Measurements from ENCODE around the gene CNDP2. TPM values are rescaled to one million over a fixed set of nuclear protein-coding genes. Genes with fewer than 3 reads are reported as not detected.

The CNDP2 gene
- total RNA-seq, 1 donor from 2014 or later = 52.5 TPM

DNA sequence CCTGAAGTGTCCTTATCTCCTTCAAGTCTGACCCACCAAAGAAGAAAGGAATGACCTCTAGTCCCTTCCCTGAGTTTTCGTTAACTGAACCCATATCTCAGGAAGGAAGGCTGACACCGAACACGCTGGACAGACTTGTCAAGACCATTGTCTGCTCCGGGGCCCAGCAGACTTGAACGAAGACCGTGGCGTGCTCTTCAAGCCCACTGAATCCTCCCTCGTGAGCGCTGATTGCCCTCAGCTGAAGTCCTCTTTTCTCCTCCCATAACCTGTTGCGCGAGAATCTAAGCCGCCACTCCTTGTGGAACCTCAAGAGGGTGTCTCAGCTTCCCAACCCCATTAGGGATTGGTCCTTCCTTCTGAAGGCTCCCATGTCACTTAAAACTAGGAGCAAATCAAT, 37.5 kb downstream of the CNDP2 start:
- H3K4me3 ChIP-seq = no peak overlapping the region
- no peak overlapping the region for H3K27ac ChIP-seq
- intact Hi-C loops (cut with DNase I) = no loop called here
- TF ChIP-seq POLR2AphosphoS5 (IDR thresholded peaks at IDR 0.05; ENCODE audit: insufficient read depth in 1 of 2, low read depth in 1 of 2) (no peak), POLR2A (IDR thresholded peaks at IDR 0.05) (no peak)
- TF ChIP-seq, protein P1, sequence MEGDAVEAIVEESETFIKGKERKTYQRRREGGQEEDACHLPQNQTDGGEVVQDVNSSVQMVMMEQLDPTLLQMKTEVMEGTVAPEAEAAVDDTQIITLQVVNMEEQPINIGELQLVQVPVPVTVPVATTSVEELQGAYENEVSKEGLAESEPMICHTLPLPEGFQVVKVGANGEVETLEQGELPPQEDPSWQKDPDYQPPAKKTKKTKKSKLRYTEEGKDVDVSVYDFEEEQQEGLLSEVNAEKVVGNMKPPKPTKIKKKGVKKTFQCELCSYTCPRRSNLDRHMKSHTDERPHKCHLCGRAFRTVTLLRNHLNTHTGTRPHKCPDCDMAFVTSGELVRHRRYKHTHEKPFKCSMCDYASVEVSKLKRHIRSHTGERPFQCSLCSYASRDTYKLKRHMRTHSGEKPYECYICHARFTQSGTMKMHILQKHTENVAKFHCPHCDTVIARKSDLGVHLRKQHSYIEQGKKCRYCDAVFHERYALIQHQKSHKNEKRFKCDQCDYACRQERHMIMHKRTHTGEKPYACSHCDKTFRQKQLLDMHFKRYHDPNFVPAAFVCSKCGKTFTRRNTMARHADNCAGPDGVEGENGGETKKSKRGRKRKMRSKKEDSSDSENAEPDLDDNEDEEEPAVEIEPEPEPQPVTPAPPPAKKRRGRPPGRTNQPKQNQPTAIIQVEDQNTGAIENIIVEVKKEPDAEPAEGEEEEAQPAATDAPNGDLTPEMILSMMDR (IDR thresholded peaks at IDR 0.05) = no peak
- no peaks in the 10 kb centered on the region for H3K4me1 ChIP-seq
- no peaks in the 10 kb centered on the region for H3K36me3 ChIP-seq
- H3K27me3 ChIP-seq = no peaks in the 10 kb centered on the region
- H3K9me3 ChIP-seq = no peaks in the 10 kb centered on the region
- DNase-seq (ENCODE audit: extremely low spot score in 2 of 2) = no peak

DNA sequence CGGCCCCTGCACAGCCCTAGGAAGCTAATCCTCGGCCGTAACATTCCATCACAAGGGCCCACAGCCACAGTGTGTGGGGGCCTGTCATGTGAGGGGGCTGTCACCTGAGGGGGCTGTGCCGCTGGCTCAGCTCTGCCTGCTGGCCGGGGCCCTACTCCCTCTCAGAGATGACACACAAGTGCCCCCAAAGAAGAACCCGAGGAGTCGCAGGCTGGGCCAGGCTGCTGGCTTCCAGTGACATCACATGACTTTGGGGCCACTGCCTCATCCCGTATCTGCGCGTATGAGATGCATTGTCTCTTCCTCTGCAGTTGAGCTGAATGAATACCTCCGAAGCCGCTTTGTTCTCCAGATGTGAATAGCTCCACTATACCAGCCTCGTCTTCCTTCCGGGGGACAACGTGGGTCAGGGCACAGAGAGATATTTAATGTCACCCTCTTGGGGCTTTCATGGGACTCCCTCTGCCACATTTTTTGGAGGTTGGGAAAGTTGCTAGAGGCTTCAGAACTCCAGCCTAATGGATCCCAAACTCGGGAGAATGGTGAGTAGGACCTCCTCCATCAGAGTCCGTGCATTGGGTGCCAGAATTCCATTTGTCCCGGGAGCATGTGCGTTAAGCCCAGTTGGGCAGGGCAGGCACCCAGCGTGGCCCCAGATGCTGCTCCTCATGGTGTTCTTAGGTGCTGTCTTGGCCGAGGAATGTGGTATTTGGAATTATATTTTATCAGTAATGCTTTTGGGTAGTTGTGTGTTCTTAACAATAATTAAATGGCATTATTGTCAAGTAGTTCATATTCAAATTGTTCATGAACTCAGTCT, 38.2 kb downstream of the CNDP2 start, which contains the start of gene CNDP1:
TSS of gene CNDP1 (plus strand) at position 351 of the 820 bp plus-strand sequence. CDS start at position 519, 168 bp downstream.
- H3K27me3 ChIP-seq = no peaks in the 10 kb centered on the region
- no peaks in the 10 kb centered on the region for H3K36me3 ChIP-seq
- no peaks in the 10 kb centered on the region for H3K4me1 ChIP-seq
- TF ChIP-seq, protein P1 (IDR thresholded peaks at IDR 0.05) = no peak
- TF ChIP-seq POLR2A (IDR thresholded peaks at IDR 0.05) (no peak), POLR2AphosphoS5 (IDR thresholded peaks at IDR 0.05; ENCODE audit: insufficient read depth in 1 of 2, low read depth in 1 of 2) (no peak)
- no peak within 1 kb of the TSS for H3K27ac ChIP-seq
- no peak for DNase-seq (ENCODE audit: extremely low spot score in 2 of 2)
- intact Hi-C loops (cut with DNase I) = no loop called here
- no peaks in the 10 kb centered on the region for H3K9me3 ChIP-seq
- no peak within 1 kb of the TSS for H3K4me3 ChIP-seq

DNA sequence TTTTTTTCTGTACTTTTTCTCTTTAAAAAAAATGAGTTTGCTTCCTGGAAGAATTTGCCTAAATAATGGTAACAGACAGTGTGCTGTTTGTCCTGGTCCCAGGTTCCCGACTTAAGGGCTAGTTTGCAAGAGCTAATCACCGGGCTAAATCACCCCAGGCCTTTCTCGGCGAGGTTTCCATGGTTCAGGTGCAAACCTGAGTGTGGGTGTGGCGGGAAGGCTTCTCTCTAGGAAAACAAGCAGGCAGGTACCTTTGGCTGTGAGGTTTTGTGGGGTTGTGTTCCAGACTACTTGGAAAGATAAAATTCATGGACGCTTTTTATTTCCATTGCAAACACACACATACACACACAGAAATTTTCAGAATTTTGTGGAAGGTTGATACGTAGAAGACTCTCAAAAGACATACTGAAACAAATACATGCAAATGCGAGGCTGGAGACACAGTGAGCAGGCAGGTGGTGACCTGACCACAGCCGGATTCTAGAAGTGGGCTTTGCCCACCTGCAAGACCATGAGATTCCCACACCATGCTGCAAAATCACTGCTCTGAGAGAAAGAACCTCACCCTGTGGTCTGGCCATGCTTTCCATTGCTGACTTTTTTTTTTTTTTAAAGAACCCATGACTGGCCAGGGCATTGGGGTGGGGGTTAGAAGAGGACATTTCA, 39.0 kb downstream of the CNDP2 start:
- H3K4me1 ChIP-seq = no peaks in the 10 kb centered on the region
- no peak for DNase-seq (ENCODE audit: extremely low spot score in 2 of 2)
- intact Hi-C loops (cut with DNase I) = no loop called here

DNA sequence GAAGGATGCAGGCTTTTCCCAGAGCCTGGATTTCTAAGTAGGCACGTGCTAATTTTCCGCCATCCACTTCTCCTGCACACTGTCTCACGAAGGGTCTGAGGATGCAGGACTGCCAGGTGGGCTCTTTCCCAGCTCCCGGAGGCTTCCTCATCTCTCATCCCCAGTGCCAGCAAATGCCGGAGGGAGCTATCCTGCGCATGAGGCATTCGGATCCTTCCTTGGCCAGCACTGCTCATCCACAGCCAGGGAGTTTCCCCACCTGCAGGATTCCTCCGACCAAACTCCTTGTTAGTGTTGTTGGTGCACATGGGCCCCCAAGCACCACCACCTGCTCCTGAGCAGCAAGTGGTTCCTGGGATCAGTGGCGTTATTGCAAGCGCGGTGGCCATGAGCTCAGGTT, 43.1 kb downstream of the CNDP2 start:
- H3K9me3 ChIP-seq = no peaks in the 10 kb centered on the region
- DNase-seq (ENCODE audit: extremely low spot score in 2 of 2) = no peak
- TF ChIP-seq, protein P1 (IDR thresholded peaks at IDR 0.05) = no peak
- H3K27ac ChIP-seq = no peak overlapping the region
- no peaks in the 10 kb centered on the region for H3K27me3 ChIP-seq
- H3K36me3 ChIP-seq = no peaks in the 10 kb centered on the region
- no peaks in the 10 kb centered on the region for H3K4me1 ChIP-seq
- intact Hi-C loops (cut with DNase I) = no loop called here
- H3K4me3 ChIP-seq = no peak overlapping the region

More for the DNA sequence above, 39.0 kb downstream of the CNDP2 start:
- H3K27me3 ChIP-seq = no peaks in the 10 kb centered on the region
- H3K9me3 ChIP-seq = no peaks in the 10 kb centered on the region
- H3K4me3 ChIP-seq = no peak overlapping the region
- H3K36me3 ChIP-seq = no peaks in the 10 kb centered on the region
- no peak overlapping the region for H3K27ac ChIP-seq
- no peak for TF ChIP-seq POLR2A (IDR thresholded peaks at IDR 0.05)
- TF ChIP-seq, protein P1 (IDR thresholded peaks at IDR 0.05) = no peak

Data from vagina (tissue), 2 donors.